K562 (cell line): ENCODE data around the gene PRPSAP1. TPM values are rescaled to one million over a fixed set of nuclear protein-coding genes. Genes with fewer than 3 reads are reported as not detected.

Experiments used
- ARID4B ChIP-seq: sonication (generic); formaldehyde crosslinking; IDR thresholded peaks from 2 replicates; pipeline ENCODE4 v1.8.0; 2022; ENCODE audit warnings: mild to moderate bottlenecking, missing genetic modification reagents
- CC2D1A ChIP-seq: fragments of 450-650 bp; IDR thresholded peaks from 2 replicates; pipeline ENCODE4 v1.6.1; 2017; ENCODE audit warnings: mild to moderate bottlenecking
- EP300 ChIP-seq: IDR thresholded peaks from 2 replicates; pipeline ENCODE4 v1.6.1; 2012; ENCODE audit warnings: low read length, improper control_type of control experiment
- FOXA1 ChIP-seq: fragments of 450-650 bp; IDR thresholded peaks from 2 replicates; pipeline ENCODE4 v1.6.1; 2016; ENCODE audit warnings: mild to moderate bottlenecking, borderline replicate concordance
- HLTF ChIP-seq: fragments of 450-650 bp; IDR thresholded peaks from 2 replicates; pipeline ENCODE4 v1.6.1; 2016
- HMGN3 ChIP-seq: IDR thresholded peaks from 2 replicates; pipeline ENCODE4 v1.6.1; 2011; ENCODE audit warnings: borderline replicate concordance, low read depth, mild to moderate bottlenecking, mixed read lengths, low read length; ENCODE audit not compliant: insufficient read length; ENCODE audit errors: extremely low read depth
- KLF1 ChIP-seq: fragments of 450-650 bp; IDR thresholded peaks from 2 replicates; pipeline ENCODE4 v1.6.1; 2016; ENCODE audit warnings: missing genetic modification characterization, missing compliant biosample characterization
- POLR3A ChIP-seq: IDR thresholded peaks from 2 replicates; pipeline ENCODE4 v1.6.1; 2011; ENCODE audit warnings: borderline replicate concordance, mild to moderate bottlenecking, moderate library complexity; ENCODE audit not compliant: insufficient read length, insufficient read depth; ENCODE audit errors: extremely low read depth
- PTRF ChIP-seq: fragments of 450-650 bp; IDR thresholded peaks from 2 replicates; pipeline ENCODE4 v1.6.1; 2016; ENCODE audit warnings: mild to moderate bottlenecking, missing genetic modification characterization, missing compliant biosample characterization
- RHOXF2B ChIP-seq: fragments of 250-450 bp; sonication (Bioruptor Pico); conservative IDR thresholded peaks from 2 replicates; pipeline ENCODE4 v1.5.1; 2021
- SP1 ChIP-seq: sonication (generic); formaldehyde crosslinking; IDR thresholded peaks from 2 replicates; pipeline ENCODE4 v1.8.1; 2022; ENCODE audit warnings: mild to moderate bottlenecking, missing genetic modification reagents
- ZFP1 ChIP-seq: fragments of 450-650 bp; formaldehyde crosslinking; IDR thresholded peaks from 2 replicates; pipeline ENCODE4 v1.4.0; 2020; ENCODE audit warnings: mild to moderate bottlenecking, mixed read lengths
- ZKSCAN8 ChIP-seq: fragments of 200-800 bp; sonication (Bioruptor generic); IDR thresholded peaks from 2 replicates; pipeline ENCODE4 v1.6.1; 2016; ENCODE audit warnings: missing genetic modification characterization, missing compliant biosample characterization
- ZNF239 ChIP-seq: fragments of 250-450 bp; sonication (Bioruptor Pico); IDR thresholded peaks from 2 replicates; pipeline ENCODE4 v1.4.0; 2020; ENCODE audit warnings: mild to moderate bottlenecking
- ZNF347 ChIP-seq: fragments of 450-650 bp; formaldehyde crosslinking; IDR thresholded peaks from 2 replicates; pipeline ENCODE4 v1.4.0; 2020; ENCODE audit warnings: low read depth, mild to moderate bottlenecking, moderate library complexity
- ZNF354B ChIP-seq: fragments of 250-450 bp; sonication (Bioruptor Pico); IDR thresholded peaks from 2 replicates; pipeline ENCODE4 v1.4.0; 2020
- ZNF408 ChIP-seq: fragments of 250-450 bp; sonication (Bioruptor Pico); IDR thresholded peaks from 2 replicates; pipeline ENCODE4 v1.4.0; 2020; ENCODE audit warnings: low read depth, mild to moderate bottlenecking, moderate library complexity
- ZNF445 ChIP-seq: fragments of 250-450 bp; sonication (Bioruptor Pico); IDR thresholded peaks from 2 replicates; pipeline ENCODE4 v1.4.0; 2020; ENCODE audit warnings: low read depth, mild to moderate bottlenecking, moderate library complexity
- ZNF518B ChIP-seq: fragments of 250-450 bp; sonication (Bioruptor Pico); IDR thresholded peaks from 2 replicates; pipeline ENCODE4 v1.5.0; 2021; ENCODE audit warnings: mild to moderate bottlenecking, moderate library complexity
- polyA plus RNA-seq, 8 experiments: library from polyadenylated mRNA; depleted of rRNA in 4 of 8; stranded (reverse) in 5 of 8; unstranded in 3 of 8; fragments of >200 nt; fragmentation: Nextera tagmentation in 2 of 8; fragmentation: Illumina TruSeq in 1 of 8; extraction: Ambion mirVana in 2 of 8; extraction: Trizol in 1 of 8; gene quantifications; 2 replicates each; pipeline versions ENCODE4 v1.2.1 to v1.2.3, GENCODE V29; 2011 to 2014; ENCODE audit warnings: inconsistent platforms in 1 of 8, missing spikeins in 1 of 8
- total RNA-seq, 7 experiments: library from RNA; depleted of rRNA in 6 of 7; stranded (reverse); fragments of >200 nt in 6 of 7; fragmentation: Illumina TruSeq in 2 of 7; extraction: Trizol in 2 of 7; gene quantifications; 2 replicates each; pipeline versions ENCODE4 v1.2.1 to v1.2.3, GENCODE V29; 2011 to 2021; ENCODE audit warnings: low replicate concordance in 1 of 7

The PRPSAP1 gene
- total and polyA plus RNA-seq, 9 of the 15 experiments (the other 6 are each of a cell fraction or from before 2014, with no cell fraction given), result 21.9 to 77.1 (median 40.8) TPM

- TF ChIP-seq ARID4B (CRISPR knock-in tag) (no peak), POLR3A (no peak), FOXA1 (no peak), ZNF445 (CRISPR knock-in tag) (no peak), ZNF347 (no peak), RHOXF2B (CRISPR knock-in tag) (no peak), CC2D1A (no peak), ZKSCAN8 (CRISPR knock-in tag) (no peak), ZNF518B (no peak), ZNF408 (CRISPR knock-in tag) (no peak), ZFP1 (CRISPR knock-in tag) (no peak), HLTF (no peak), HMGN3 (no peak), PTRF (no peak), SP1 (CRISPR knock-in tag) (0 out of 2 replicates have a peak, but pooled peaks have one; percentile 1), KLF1 (no peak), EP300 (peak; percentile 50; the same call in 1 of the 2 replicates), ZNF354B (CRISPR knock-in tag) (no peak), ZNF239 (CRISPR knock-in tag) (no peak)
Observed at GRCh38 chr17:76268015-76268749, 85.5 kb downstream of the PRPSAP1 start (continued).
